Esophagus squamous epithelium (tissue), 5 donors: ENCODE data around the gene WDR64. TPM values are rescaled to one million over a fixed set of nuclear protein-coding genes. Genes with fewer than 3 reads are reported as not detected.

ENCODE experiments used
- DNase-seq: peaks from one replicate; lab custom pipeline; 2025; lab: John Stamatoyannopoulos, UW
- H3K27ac ChIP-seq, 4 donors: fragments of 200-600 bp; sonication (generic); one replicate each; pipeline ENCODE4 v1.5.1; 2016 to 2019; ENCODE audit warnings: mild to moderate bottlenecking in 1 of 4
- H3K27me3 ChIP-seq, 4 donors: fragments of 200-600 bp; sonication (generic); 1 replicate in 3 of 4; 2 replicates in 1 of 4; pipeline versions ENCODE4 v1.5.1 to v1.6.0; 2017 to 2021; ENCODE audit warnings: antibody characterized with exemption in 1 of 4
- H3K36me3 ChIP-seq, 3 donors: fragments of 200-600 bp; sonication (generic); one replicate each; pipeline ENCODE4 v1.5.1; 2016 to 2019
- H3K4me1 ChIP-seq, 3 donors: fragments of 200-600 bp; sonication (generic); one replicate each; pipeline ENCODE4 v1.5.1; 2017 to 2019
- H3K4me3 ChIP-seq, 4 donors: fragments of 200-600 bp; sonication (generic); 1 replicate in 3 of 4; 2 replicates in 1 of 4; pipeline ENCODE4 v1.5.1; 2016 to 2019; ENCODE audit warnings: mild to moderate bottlenecking in 2 of 4, moderate library complexity in 1 of 4
- H3K9me3 ChIP-seq, 3 donors: fragments of 200-600 bp; sonication (generic); one replicate each; pipeline ENCODE4 v1.5.1; 2016 to 2019
- POLR2A ChIP-seq, 4 donors: fragments of 450-650 bp; IDR thresholded peaks; one replicate each; pipeline ENCODE4 v1.6.1; 2017; ENCODE audit warnings: antibody characterized with exemption in 4 of 4, mild to moderate bottlenecking in 4 of 4, moderate library complexity in 3 of 4
- WGBS, 2 donors: methylation state at CpG; one replicate each; pipeline ENCODE4 v1.1.5; 2018; 5-methylcytosine and 5-hydroxymethylcytosine counted together
- intact Hi-C: fragments of 100-400 bp; cut with DNase I; formaldehyde crosslinking; loops from one replicate; pipeline ENCODE4 v1.15.0; 2022
- total RNA-seq, 4 donors: library from RNA; depleted of rRNA; stranded (reverse); fragments of >200 nt; gene quantifications; one replicate each; pipeline ENCODE4 v1.1.0, GENCODE V29; 2016
- TF ChIP-seq, protein P1 (sequence below), 6 experiments: fragments of 450-650 bp in 4 of 6; fragments of 200-600 bp in 2 of 6; sonication (generic) in 2 of 6; IDR thresholded peaks; one replicate each; pipeline ENCODE4 v1.5.1; 2016 to 2019; ENCODE audit warnings: antibody characterized with exemption in 6 of 6, mild to moderate bottlenecking in 4 of 6, moderate library complexity in 4 of 6
- donor health status: DM: yes; HTN: yes; CAD: no.

The WDR64 gene
- total RNA-seq, 4 donors from 2014 or later: not detected

DNA sequence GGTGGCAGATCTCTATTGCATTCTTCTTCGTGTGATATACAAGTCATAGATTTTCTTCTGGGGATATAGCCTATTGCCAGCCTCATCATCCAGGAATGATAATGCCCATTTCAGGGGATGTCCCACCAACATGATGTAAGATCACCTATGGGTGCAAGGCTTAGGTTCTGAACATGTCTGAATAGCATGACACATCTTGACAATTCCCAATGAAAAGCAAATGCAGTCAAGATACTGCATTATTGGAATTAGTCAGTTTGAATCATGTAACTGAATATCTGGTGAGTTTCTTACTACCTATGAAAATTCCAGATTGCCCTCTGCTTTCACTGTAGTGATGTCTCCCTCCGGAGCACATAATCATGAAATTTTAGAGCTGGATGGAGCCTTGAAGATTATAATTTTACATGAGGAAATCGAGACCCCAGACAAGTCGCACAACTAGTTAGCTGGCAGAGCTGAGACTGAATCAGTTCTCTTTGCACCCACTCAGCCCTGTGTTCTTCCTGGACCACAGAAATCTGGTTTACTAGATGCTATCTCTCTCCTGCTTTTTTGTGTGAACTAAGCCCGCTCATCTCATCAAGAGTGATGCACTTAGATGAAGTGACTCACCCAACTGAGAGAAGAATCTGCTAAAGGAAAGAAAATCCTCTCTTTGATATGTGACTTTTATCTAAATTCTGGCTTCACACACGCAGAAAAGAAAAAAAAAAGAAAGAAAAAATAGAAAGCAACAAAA, 65.0 kb downstream of the WDR64 start:
- Histone ChIP-seq H3K9me3 (no peaks in the 10 kb centered on the region), H3K27me3 (no peaks in the 10 kb centered on the region)
- no peak for DNase-seq

DNA sequence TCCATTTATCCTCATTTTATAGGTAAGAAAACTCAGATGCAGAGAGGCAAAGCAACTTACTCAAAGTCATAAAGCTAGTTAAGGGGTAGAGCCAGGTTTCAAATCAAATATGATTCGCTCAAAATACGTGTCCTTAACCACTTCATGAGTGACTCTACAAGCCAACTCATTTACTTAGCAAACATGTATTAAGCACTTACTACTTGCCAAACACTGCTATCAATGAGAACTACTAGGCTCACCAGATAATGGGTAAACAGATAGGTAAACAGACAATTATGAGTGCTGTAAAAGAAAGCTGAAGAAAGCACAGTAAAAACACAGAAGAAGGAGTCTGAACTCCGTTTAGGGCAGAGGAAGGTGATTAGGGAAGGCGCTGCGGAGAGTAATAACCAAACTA, 65.9 kb downstream of the WDR64 start:
- intact Hi-C loops: no loop called here
- Histone ChIP-seq H3K27ac (no peak overlapping the region), H3K27me3 (no peaks in the 10 kb centered on the region), H3K4me1 (no peaks in the 10 kb centered on the region), H3K9me3 (no peaks in the 10 kb centered on the region), H3K36me3 (no peaks in the 10 kb centered on the region), H3K4me3 (no peak overlapping the region)
- DNase-seq: no peak
- TF ChIP-seq, protein P1, sequence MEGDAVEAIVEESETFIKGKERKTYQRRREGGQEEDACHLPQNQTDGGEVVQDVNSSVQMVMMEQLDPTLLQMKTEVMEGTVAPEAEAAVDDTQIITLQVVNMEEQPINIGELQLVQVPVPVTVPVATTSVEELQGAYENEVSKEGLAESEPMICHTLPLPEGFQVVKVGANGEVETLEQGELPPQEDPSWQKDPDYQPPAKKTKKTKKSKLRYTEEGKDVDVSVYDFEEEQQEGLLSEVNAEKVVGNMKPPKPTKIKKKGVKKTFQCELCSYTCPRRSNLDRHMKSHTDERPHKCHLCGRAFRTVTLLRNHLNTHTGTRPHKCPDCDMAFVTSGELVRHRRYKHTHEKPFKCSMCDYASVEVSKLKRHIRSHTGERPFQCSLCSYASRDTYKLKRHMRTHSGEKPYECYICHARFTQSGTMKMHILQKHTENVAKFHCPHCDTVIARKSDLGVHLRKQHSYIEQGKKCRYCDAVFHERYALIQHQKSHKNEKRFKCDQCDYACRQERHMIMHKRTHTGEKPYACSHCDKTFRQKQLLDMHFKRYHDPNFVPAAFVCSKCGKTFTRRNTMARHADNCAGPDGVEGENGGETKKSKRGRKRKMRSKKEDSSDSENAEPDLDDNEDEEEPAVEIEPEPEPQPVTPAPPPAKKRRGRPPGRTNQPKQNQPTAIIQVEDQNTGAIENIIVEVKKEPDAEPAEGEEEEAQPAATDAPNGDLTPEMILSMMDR (IDR thresholded peaks at IDR 0.05): no peak
- no peak for TF ChIP-seq POLR2A (IDR thresholded peaks at IDR 0.05)
- WGBS, 2 donors: 63 to 77% methylated on average over 5 of the region's 5 CpGs

More for the DNA sequence above, 65.0 kb downstream of the WDR64 start:
- intact Hi-C loops: no loop called here
- Histone ChIP-seq H3K27ac (no peak overlapping the region), H3K4me3 (no peak overlapping the region), H3K4me1 (no peaks in the 10 kb centered on the region), H3K36me3 (no peaks in the 10 kb centered on the region)
- WGBS, 2 donors: 66 to 69% methylated on average over 6 of the region's 6 CpGs
- no peak for TF ChIP-seq POLR2A (IDR thresholded peaks at IDR 0.05)
- TF ChIP-seq, protein P1 (IDR thresholded peaks at IDR 0.05): no peak

DNA sequence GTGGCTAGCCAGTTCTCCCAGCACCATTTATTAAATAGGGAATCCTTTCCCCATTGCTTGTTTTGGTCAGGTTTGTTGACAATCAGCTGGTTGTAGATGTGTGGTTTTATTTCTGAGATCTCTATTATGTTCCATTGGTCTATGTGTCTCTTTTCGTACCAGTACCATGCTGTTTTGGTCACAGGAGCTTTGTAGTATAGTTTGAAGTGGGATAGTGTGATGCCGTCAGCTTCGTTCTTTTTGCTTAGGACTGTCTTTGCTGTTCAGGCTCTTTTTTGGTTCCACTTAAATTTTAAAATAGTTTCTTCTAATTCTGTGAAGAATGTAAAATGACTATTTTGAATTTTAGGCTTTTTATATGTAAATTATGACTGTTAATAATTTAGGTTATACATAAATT, 68.9 kb downstream of the WDR64 start:
- TF ChIP-seq POLR2A (IDR thresholded peaks at IDR 0.05): no peak
- TF ChIP-seq, protein P1 (IDR thresholded peaks at IDR 0.05): no peak
- 90 to 92% methylated on average over 3 of the region's 3 CpGs for WGBS, 2 donors
- no peaks in the 10 kb centered on the region for H3K27me3 ChIP-seq
- no peaks in the 10 kb centered on the region for H3K36me3 ChIP-seq
- H3K9me3 ChIP-seq: no peaks in the 10 kb centered on the region
- intact Hi-C loops: no loop called here
- H3K27ac ChIP-seq: no peak overlapping the region
- no peaks in the 10 kb centered on the region for H3K4me1 ChIP-seq
- no peak overlapping the region for H3K4me3 ChIP-seq
- no peak for DNase-seq

DNA sequence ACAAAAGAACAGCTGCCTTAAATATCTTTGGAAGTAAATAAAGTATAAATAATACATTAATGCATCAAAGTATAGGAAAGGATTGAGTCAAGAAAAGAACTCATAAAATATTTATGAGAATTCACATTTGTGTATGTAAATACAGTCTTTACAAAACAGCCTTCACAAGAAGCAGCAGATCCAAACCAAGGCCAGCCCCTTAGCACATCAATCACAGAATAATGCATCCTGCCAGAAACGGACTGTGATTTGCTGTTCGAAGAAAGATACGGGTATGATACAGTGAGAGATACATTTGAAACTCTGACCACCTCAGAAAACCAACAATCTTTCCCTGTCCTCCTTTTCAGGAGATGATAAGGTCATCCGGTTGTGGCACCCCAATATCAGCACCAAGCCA, 70.9 kb downstream of the WDR64 start:
- Histone ChIP-seq H3K27me3 (no peaks in the 10 kb centered on the region), H3K36me3 (no peaks in the 10 kb centered on the region), H3K4me1 (no peaks in the 10 kb centered on the region), H3K4me3 (no peak overlapping the region), H3K27ac (no peak overlapping the region), H3K9me3 (no peaks in the 10 kb centered on the region)
- TF ChIP-seq POLR2A (IDR thresholded peaks at IDR 0.05): no peak
- TF ChIP-seq, protein P1 (IDR thresholded peaks at IDR 0.05): no peak
- WGBS, 2 donors: 74 to 84% methylated on average over 4 of the region's 4 CpGs
- intact Hi-C loops: no loop called here
- no peak for DNase-seq

DNA sequence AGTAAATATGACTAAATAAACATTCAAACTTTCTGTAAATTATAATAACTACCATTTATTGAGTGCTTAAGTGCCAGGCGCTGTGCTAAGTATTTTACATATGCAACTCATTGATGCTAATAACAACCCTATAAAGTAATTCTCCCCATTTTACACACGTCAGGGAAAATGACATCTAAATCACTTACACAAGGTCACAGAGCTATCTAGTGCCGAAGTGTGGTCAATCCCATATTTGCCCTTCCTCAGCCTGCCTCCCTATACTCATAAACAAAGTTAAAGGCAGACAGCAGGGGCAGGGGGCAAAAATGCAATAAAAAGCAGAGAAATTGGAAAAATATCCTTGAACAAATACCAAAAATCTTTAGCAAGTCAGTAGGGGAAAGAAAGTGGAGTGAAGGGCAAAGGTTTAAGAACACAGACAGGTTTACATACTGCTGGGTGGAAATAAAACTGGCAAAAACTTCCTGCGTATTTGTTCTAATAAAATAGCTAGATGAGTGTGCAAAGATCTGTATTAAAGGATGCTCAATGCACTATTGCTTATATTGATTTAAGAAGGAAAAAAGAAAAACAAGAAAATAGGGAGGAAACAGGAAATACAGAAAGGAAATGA, 72.8 kb downstream of the WDR64 start:
- 67 to 69% methylated on average over 4 of the region's 4 CpGs for WGBS, 2 donors
- H3K27me3 ChIP-seq: no peaks in the 10 kb centered on the region
- intact Hi-C loops: no loop called here
- H3K9me3 ChIP-seq: no peaks in the 10 kb centered on the region
- TF ChIP-seq POLR2A (IDR thresholded peaks at IDR 0.05): no peak
- TF ChIP-seq, protein P1 (IDR thresholded peaks at IDR 0.05): no peak
- H3K27ac ChIP-seq: no peak overlapping the region
- H3K4me1 ChIP-seq: no peaks in the 10 kb centered on the region
- H3K36me3 ChIP-seq: no peaks in the 10 kb centered on the region
- H3K4me3 ChIP-seq: no peak overlapping the region
- DNase-seq: no peak
